ENCODE results near the gene MICAL2. TPM values are rescaled to one million over a fixed set of nuclear protein-coding genes. Genes with fewer than 3 reads are reported as not detected.

The MICAL2 gene
- total RNA-seq, 1 donor = 156 TPM

DNA sequence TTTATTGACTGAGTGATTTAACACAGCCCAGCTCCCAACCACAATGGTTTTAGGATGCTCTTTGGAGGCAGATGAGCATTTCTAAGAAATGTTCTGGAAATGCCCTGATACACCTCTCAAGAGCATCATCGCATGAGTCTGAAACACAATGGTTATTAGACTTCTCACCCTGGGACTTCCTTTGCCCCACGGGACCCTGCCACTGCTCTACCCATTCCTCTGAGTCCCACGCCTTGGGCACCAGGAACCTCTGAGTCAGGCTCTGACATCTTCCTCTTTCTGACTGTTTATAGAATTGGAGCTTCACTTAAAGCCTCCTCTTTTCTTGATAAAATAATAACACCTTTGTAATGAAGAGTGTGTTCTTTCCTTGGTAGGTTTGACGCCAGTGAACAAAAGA, 181.4 kb downstream of the MICAL2 start:
- no peak overlapping the region for H2AFZ ChIP-seq (ENCODE audit: low read length)
- no peaks in the 10 kb centered on the region for H3K79me2 ChIP-seq (ENCODE audit: insufficient read depth, low read length)
- DNase-seq (ENCODE audit: insufficient read length, low spot score, missing footprints) = peak; percentile 47
- H3K27ac ChIP-seq (ENCODE audit: low read depth, low read length) = no peak overlapping the region
- TF ChIP-seq, protein P1, sequence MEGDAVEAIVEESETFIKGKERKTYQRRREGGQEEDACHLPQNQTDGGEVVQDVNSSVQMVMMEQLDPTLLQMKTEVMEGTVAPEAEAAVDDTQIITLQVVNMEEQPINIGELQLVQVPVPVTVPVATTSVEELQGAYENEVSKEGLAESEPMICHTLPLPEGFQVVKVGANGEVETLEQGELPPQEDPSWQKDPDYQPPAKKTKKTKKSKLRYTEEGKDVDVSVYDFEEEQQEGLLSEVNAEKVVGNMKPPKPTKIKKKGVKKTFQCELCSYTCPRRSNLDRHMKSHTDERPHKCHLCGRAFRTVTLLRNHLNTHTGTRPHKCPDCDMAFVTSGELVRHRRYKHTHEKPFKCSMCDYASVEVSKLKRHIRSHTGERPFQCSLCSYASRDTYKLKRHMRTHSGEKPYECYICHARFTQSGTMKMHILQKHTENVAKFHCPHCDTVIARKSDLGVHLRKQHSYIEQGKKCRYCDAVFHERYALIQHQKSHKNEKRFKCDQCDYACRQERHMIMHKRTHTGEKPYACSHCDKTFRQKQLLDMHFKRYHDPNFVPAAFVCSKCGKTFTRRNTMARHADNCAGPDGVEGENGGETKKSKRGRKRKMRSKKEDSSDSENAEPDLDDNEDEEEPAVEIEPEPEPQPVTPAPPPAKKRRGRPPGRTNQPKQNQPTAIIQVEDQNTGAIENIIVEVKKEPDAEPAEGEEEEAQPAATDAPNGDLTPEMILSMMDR (IDR thresholded peaks at IDR 0.05; ENCODE audit: extremely low read depth, low read depth, low read length) = no peak
- H3K36me3 ChIP-seq (ENCODE audit: insufficient read depth, low read length) = peaks cover 3% of the 10 kb centered on the region
- H3K9me3 ChIP-seq (ENCODE audit: low read depth, low read length) = no peaks in the 10 kb centered on the region
- peaks cover 22% of the 10 kb centered on the region for H3K4me1 ChIP-seq (ENCODE audit: insufficient read depth, low read length)
- no peak overlapping the region for H3K4me2 ChIP-seq (ENCODE audit: insufficient read depth, low read length)
- H4K20me1 ChIP-seq (ENCODE audit: insufficient read depth, low read length) = no peaks in the 10 kb centered on the region
- no peak overlapping the region for H3K4me3 ChIP-seq (ENCODE audit: insufficient read depth, low read length)
- H3K27me3 ChIP-seq (ENCODE audit: insufficient read depth, low read length) = no peaks in the 10 kb centered on the region

DNA sequence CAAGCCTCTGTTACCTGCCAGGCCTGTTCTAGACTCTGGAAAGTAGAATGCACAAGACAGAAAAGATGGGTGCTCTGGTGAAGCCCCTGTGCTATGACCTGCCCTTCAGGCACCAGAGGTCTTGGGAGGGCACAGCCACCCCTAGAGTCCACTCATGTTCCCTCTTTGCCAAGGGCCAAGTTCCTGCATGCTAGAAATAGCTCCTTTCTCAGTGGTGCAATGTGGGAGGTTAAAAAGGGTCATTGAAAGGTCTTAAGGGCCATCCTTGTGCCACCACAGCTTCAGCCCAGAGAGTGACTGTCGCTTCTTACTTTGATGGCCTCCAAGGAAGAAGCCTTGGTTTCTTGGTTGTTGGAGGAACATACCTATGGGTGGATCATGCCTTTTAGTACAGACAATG, 182.4 kb downstream of the MICAL2 start:
- H3K27ac ChIP-seq (ENCODE audit: low read depth, low read length) = no peak overlapping the region
- H3K9me3 ChIP-seq (ENCODE audit: low read depth, low read length) = no peaks in the 10 kb centered on the region
- H4K20me1 ChIP-seq (ENCODE audit: insufficient read depth, low read length) = no peaks in the 10 kb centered on the region
- H3K27me3 ChIP-seq (ENCODE audit: insufficient read depth, low read length) = no peaks in the 10 kb centered on the region
- TF ChIP-seq, protein P1 (IDR thresholded peaks at IDR 0.05; ENCODE audit: extremely low read depth, low read depth, low read length) = no peak
- no peaks in the 10 kb centered on the region for H3K79me2 ChIP-seq (ENCODE audit: insufficient read depth, low read length)
- no peak overlapping the region for H2AFZ ChIP-seq (ENCODE audit: low read length)
- H3K4me2 ChIP-seq (ENCODE audit: insufficient read depth, low read length) = no peak overlapping the region
- H3K36me3 ChIP-seq (ENCODE audit: insufficient read depth, low read length) = peaks cover 3% of the 10 kb centered on the region
- H3K4me1 ChIP-seq (ENCODE audit: insufficient read depth, low read length) = peaks cover 12% of the 10 kb centered on the region
- DNase-seq (ENCODE audit: insufficient read length, low spot score, missing footprints) = peak; percentile 26
- no peak overlapping the region for H3K4me3 ChIP-seq (ENCODE audit: insufficient read depth, low read length)

DNA sequence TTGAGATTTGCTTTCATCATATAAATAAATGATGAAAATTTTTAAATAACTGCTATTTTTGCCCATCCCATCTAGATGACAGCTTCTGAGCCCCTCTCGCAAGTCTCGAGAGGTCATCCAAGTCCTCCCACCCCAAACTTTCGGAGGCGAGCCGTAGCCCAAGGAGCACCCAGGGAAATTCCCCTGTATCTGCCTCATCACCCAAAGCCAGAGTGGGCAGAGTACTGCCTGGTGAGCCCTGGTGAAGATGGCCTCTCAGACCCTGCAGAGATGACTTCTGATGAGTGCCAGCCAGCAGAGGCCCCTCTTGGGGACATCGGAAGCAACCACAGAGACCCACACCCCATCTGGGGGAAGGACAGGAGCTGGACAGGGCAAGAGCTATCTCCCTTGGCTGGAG, 183.1 kb downstream of the MICAL2 start:
- Histone ChIP-seq H3K4me1 (ENCODE audit: insufficient read depth, low read length) (peaks cover 5% of the 10 kb centered on the region), H3K4me2 (ENCODE audit: insufficient read depth, low read length) (no peak overlapping the region), H3K4me3 (ENCODE audit: insufficient read depth, low read length) (no peak overlapping the region), H3K27me3 (ENCODE audit: insufficient read depth, low read length) (no peaks in the 10 kb centered on the region), H3K9me3 (ENCODE audit: low read depth, low read length) (no peaks in the 10 kb centered on the region), H3K36me3 (ENCODE audit: insufficient read depth, low read length) (peaks cover 3% of the 10 kb centered on the region), H4K20me1 (ENCODE audit: insufficient read depth, low read length) (no peaks in the 10 kb centered on the region), H3K79me2 (ENCODE audit: insufficient read depth, low read length) (no peaks in the 10 kb centered on the region), H3K27ac (ENCODE audit: low read depth, low read length) (no peak overlapping the region), H2AFZ (ENCODE audit: low read length) (no peak overlapping the region)
- no peak for DNase-seq (ENCODE audit: insufficient read length, low spot score, missing footprints)
- TF ChIP-seq, protein P1 (IDR thresholded peaks at IDR 0.05; ENCODE audit: extremely low read depth, low read depth, low read length) = no peak

DNA sequence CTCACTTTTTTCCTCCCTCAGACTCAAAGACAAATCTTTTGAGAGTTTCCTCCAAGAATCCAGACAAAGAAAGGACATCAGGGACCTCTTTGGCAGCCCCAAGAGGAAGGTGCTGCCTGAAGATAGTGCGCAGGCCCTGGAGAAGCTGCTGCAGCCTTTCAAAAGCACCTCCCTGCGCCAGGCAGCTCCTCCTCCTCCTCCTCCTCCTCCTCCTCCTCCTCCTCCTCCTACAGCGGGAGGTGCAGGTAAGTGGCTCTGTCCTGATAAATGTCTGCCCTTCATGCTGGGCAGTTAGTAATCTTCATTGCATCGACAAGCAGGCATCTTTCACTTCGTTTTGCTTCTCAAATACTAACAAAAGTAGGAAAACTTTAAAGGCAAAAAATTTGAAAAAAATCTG, 184.2 kb downstream of the MICAL2 start:
- Histone ChIP-seq H3K4me2 (ENCODE audit: insufficient read depth, low read length) (no peak overlapping the region), H2AFZ (ENCODE audit: low read length) (no peak overlapping the region), H4K20me1 (ENCODE audit: insufficient read depth, low read length) (no peaks in the 10 kb centered on the region), H3K4me1 (ENCODE audit: insufficient read depth, low read length) (no peaks in the 10 kb centered on the region), H3K9me3 (ENCODE audit: low read depth, low read length) (no peaks in the 10 kb centered on the region), H3K79me2 (ENCODE audit: insufficient read depth, low read length) (no peaks in the 10 kb centered on the region), H3K27ac (ENCODE audit: low read depth, low read length) (no peak overlapping the region), H3K27me3 (ENCODE audit: insufficient read depth, low read length) (no peaks in the 10 kb centered on the region), H3K4me3 (ENCODE audit: insufficient read depth, low read length) (no peak overlapping the region), H3K36me3 (ENCODE audit: insufficient read depth, low read length) (peaks cover 3% of the 10 kb centered on the region)
- TF ChIP-seq, protein P1 (IDR thresholded peaks at IDR 0.05; ENCODE audit: extremely low read depth, low read depth, low read length) = no peak
- no peak for DNase-seq (ENCODE audit: insufficient read length, low spot score, missing footprints)

All from osteoblast (primary cell).